DND-41 (cell line): Measurements from ENCODE around the gene HOXB8.

ENCODE experiments used
- EZH2 ChIP-seq: IDR thresholded peaks from 3 replicates; pipeline ENCODE4 v1.6.1; 2012; ENCODE audit warnings: borderline replicate concordance, low read depth, mild to moderate bottlenecking, moderate library complexity, low read length, inconsistent platforms; ENCODE audit not compliant: severe bottlenecking
- TF ChIP-seq, protein P1 (sequence below): IDR thresholded peaks from 2 replicates; pipeline ENCODE4 v1.5.1; 2012; ENCODE audit warnings: borderline replicate concordance, low read length, moderate library complexity, mild to moderate bottlenecking; ENCODE audit not compliant: poor library complexity, severe bottlenecking; ENCODE audit errors: extremely low read depth

DNA sequence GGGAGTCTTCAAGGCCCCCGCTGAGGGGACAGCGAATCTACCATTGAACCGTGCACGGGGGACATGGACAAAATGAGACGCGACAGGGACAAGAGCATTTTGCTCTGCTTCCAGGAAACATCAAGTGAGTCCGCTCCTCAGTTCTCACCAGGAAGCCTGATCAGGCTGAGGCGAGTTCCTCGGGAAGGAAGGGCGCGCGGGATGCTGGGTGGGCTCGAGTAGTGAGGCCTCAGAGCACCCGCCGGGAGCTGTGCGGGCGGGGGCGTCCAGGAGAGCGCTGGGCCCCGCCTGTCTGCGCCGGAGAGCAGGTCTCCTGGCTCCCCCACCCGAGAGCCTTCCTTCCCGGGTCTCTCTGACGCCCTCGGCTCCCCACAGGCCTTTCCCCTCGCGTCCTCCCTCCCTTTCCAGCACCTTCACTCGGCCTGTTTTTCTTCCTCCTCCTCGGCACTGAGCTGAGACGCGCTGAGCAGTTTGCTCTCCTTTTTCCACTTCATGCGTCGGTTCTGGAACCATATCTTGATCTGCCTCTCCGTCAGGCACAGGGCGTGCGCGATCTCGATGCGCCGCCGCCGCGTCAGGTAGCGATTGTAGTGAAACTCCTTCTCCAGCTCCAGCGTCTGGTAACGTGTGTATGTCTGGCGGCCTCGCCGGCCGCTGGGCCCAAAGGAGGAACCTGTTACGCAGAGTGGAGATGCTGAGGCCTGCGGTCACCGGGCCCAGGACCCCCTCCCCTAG is 18.9 kb downstream of the HOXB8 start:
- TF ChIP-seq EZH2: no peak
- TF ChIP-seq, protein P1, sequence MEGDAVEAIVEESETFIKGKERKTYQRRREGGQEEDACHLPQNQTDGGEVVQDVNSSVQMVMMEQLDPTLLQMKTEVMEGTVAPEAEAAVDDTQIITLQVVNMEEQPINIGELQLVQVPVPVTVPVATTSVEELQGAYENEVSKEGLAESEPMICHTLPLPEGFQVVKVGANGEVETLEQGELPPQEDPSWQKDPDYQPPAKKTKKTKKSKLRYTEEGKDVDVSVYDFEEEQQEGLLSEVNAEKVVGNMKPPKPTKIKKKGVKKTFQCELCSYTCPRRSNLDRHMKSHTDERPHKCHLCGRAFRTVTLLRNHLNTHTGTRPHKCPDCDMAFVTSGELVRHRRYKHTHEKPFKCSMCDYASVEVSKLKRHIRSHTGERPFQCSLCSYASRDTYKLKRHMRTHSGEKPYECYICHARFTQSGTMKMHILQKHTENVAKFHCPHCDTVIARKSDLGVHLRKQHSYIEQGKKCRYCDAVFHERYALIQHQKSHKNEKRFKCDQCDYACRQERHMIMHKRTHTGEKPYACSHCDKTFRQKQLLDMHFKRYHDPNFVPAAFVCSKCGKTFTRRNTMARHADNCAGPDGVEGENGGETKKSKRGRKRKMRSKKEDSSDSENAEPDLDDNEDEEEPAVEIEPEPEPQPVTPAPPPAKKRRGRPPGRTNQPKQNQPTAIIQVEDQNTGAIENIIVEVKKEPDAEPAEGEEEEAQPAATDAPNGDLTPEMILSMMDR: no peak
